OCI-LY1 (cell line): Measurements from ENCODE around the gene BEAN1.

ENCODE experiments used
- H2AFZ ChIP-seq: fragments of 200-600 bp; sonication (generic), shearing (Covaris generic); 2 replicates; pipeline ENCODE4 v1.6.0; 2014; ENCODE audit warnings: antibody characterized with exemption, mild to moderate bottlenecking, low read length
- H3F3A ChIP-seq: fragments of 200-600 bp; sonication (generic), shearing (Covaris generic); 2 replicates; pipeline ENCODE4 v1.6.0; 2014; ENCODE audit warnings: mild to moderate bottlenecking, antibody characterized with exemption, low read length, moderate library complexity; ENCODE audit not compliant: insufficient read depth
- H3K27ac ChIP-seq: fragments of 200-600 bp; sonication (generic); 2 replicates; pipeline ENCODE4 v1.5.1; 2014; ENCODE audit warnings: low read length, mixed run types, mild to moderate bottlenecking, low read depth; ENCODE audit not compliant: poor library complexity, severe bottlenecking
- H3K27me3 ChIP-seq: fragments of 200-600 bp; sonication (generic); 2 replicates; pipeline ENCODE4 v1.6.0; 2014; ENCODE audit warnings: antibody characterized with exemption, mild to moderate bottlenecking, low read length, moderate library complexity; ENCODE audit not compliant: insufficient read depth
- H3K36me3 ChIP-seq: fragments of 200-600 bp; sonication (generic); 2 replicates; pipeline ENCODE4 v1.6.1; 2014; ENCODE audit warnings: mild to moderate bottlenecking, antibody characterized with exemption, low read length, moderate library complexity, mixed read lengths; ENCODE audit not compliant: insufficient read depth
- H3K4me1 ChIP-seq: fragments of 200-600 bp; sonication (generic); 2 replicates; pipeline ENCODE4 v1.5.1; 2014; ENCODE audit warnings: mild to moderate bottlenecking, low read length, moderate library complexity; ENCODE audit not compliant: insufficient read depth, severe bottlenecking
- H3K4me2 ChIP-seq: fragments of 200-600 bp; sonication (generic), shearing (Covaris generic); 2 replicates; pipeline ENCODE4 v1.6.1; 2014; ENCODE audit warnings: low read length
- H3K4me3 ChIP-seq: fragments of 200-600 bp; sonication (generic); 2 replicates; pipeline ENCODE4 v1.5.1; 2014; ENCODE audit warnings: low read length, low read depth, mild to moderate bottlenecking, mixed read lengths; ENCODE audit not compliant: poor library complexity, severe bottlenecking
- H3K79me2 ChIP-seq: fragments of 200-600 bp; shearing (Covaris generic); 2 replicates; pipeline ENCODE4 v1.6.1; 2016; ENCODE audit warnings: mixed run types, low read length, mixed read lengths; ENCODE audit not compliant: insufficient read depth
- H3K9ac ChIP-seq: fragments of 200-600 bp; sonication (generic), shearing (Covaris generic); 2 replicates; pipeline ENCODE4 v1.6.1; 2014; ENCODE audit warnings: mild to moderate bottlenecking, low read length, mixed read lengths
- H3K9me2 ChIP-seq: fragments of 200-600 bp; sonication (generic), shearing (Covaris generic); 2 replicates; pipeline ENCODE4 v1.6.1; 2014; ENCODE audit warnings: low read depth, mild to moderate bottlenecking, low read length, mixed read lengths
- H3K9me3 ChIP-seq: fragments of 200-600 bp; shearing (Covaris generic); 2 replicates; pipeline ENCODE4 v1.6.1; 2014; ENCODE audit warnings: low read length, mixed read lengths
- H4K20me1 ChIP-seq: fragments of 200-600 bp; sonication (generic), shearing (Covaris generic); 2 replicates; pipeline ENCODE4 v1.6.0; 2016; ENCODE audit warnings: mild to moderate bottlenecking, low read length; ENCODE audit not compliant: insufficient read depth
- CTCF ChIP-seq: fragments of 200-600 bp; sonication (generic), shearing (Covaris generic); IDR thresholded peaks from 2 replicates; pipeline ENCODE4 v1.5.1; 2017; ENCODE audit warnings: mild to moderate bottlenecking, antibody characterized with exemption, low read length, moderate library complexity, mixed read lengths
- EZH2 ChIP-seq: fragments of 200-600 bp; sonication (generic), shearing (Covaris generic); IDR thresholded peaks from 2 replicates; pipeline ENCODE4 v1.8.0; 2017; ENCODE audit warnings: borderline replicate concordance, mixed run types, mild to moderate bottlenecking, antibody characterized with exemption, low read length, moderate library complexity, mixed read lengths

Gene BEAN1

GRCh38 chr16:66414891-66415290 lies 12.2 kb upstream of the BEAN1 start:
- no peaks in the 10 kb centered on the region for H3F3A ChIP-seq
- no peak overlapping the region for H3K4me2 ChIP-seq
- H3K27ac ChIP-seq: no peak overlapping the region
- no peaks in the 10 kb centered on the region for H3K4me1 ChIP-seq
- no peaks in the 10 kb centered on the region for H3K9me2 ChIP-seq
- H3K9ac ChIP-seq: no peak overlapping the region
- peaks cover 4% of the 10 kb centered on the region; the same call in 1 of the 2 replicates for H3K27me3 ChIP-seq
- H3K9me3 ChIP-seq: peaks cover 7% of the 10 kb centered on the region; the same call in 1 of the 2 replicates
- TF ChIP-seq EZH2 (no peak), CTCF (no peak)
- no peak overlapping the region for H3K4me3 ChIP-seq
- H3K79me2 ChIP-seq: no peaks in the 10 kb centered on the region
- peaks cover 3% of the 10 kb centered on the region; the same call in 1 of the 2 replicates for H3K36me3 ChIP-seq
- H4K20me1 ChIP-seq: no peaks in the 10 kb centered on the region
- no peak overlapping the region for H2AFZ ChIP-seq

- no peak overlapping the region for H3K4me2 ChIP-seq
- H3K4me3 ChIP-seq: no peak overlapping the region
- peaks cover 9% of the 10 kb centered on the region; the same call in 1 of the 2 replicates for H3K27me3 ChIP-seq
- TF ChIP-seq EZH2 (no peak), CTCF (no peak)
- no peak overlapping the region for H3K9ac ChIP-seq
- H3K79me2 ChIP-seq: no peaks in the 10 kb centered on the region
- no peaks in the 10 kb centered on the region for H3K4me1 ChIP-seq
- H3K9me3 ChIP-seq: peaks cover 7% of the 10 kb centered on the region; the same call in 1 of the 2 replicates
- H3K27ac ChIP-seq: no peak overlapping the region
- no peaks in the 10 kb centered on the region for H3F3A ChIP-seq
- H2AFZ ChIP-seq: no peak overlapping the region
- no peaks in the 10 kb centered on the region for H4K20me1 ChIP-seq
- H3K36me3 ChIP-seq: peaks cover 3% of the 10 kb centered on the region; the same call in 1 of the 2 replicates
- H3K9me2 ChIP-seq: no peaks in the 10 kb centered on the region
Observed at GRCh38 chr16:66416136-66416535, 11.0 kb upstream of the BEAN1 start.

- peaks cover 7% of the 10 kb centered on the region; the same call in 1 of the 2 replicates for H3K9me3 ChIP-seq
- TF ChIP-seq CTCF (no peak), EZH2 (no peak)
Observed at GRCh38 chr16:66416939-66417700, 10.0 kb upstream of the BEAN1 start.

More at GRCh38 chr16:66416939-66417700, 10.0 kb upstream of the BEAN1 start:
- no peaks in the 10 kb centered on the region for H3K9me2 ChIP-seq
- H2AFZ ChIP-seq: no peak overlapping the region
- no peaks in the 10 kb centered on the region for H3F3A ChIP-seq
- no peak overlapping the region for H3K4me3 ChIP-seq
- H3K4me1 ChIP-seq: no peaks in the 10 kb centered on the region
- H3K79me2 ChIP-seq: no peaks in the 10 kb centered on the region
- peaks cover 9% of the 10 kb centered on the region; the same call in 1 of the 2 replicates for H3K27me3 ChIP-seq
- H3K36me3 ChIP-seq: peaks cover 3% of the 10 kb centered on the region; the same call in 1 of the 2 replicates
- H3K27ac ChIP-seq: no peak overlapping the region
- H4K20me1 ChIP-seq: no peaks in the 10 kb centered on the region
- H3K9ac ChIP-seq: no peak overlapping the region
- H3K4me2 ChIP-seq: no peak overlapping the region
